DND-41 (cell line): ENCODE results near the gene OR13C5.

ENCODE experiments used
- EZH2 ChIP-seq: IDR thresholded peaks from 3 replicates; pipeline ENCODE4 v1.6.1; 2012; ENCODE audit warnings: borderline replicate concordance, low read depth, mild to moderate bottlenecking, moderate library complexity, low read length, inconsistent platforms; ENCODE audit not compliant: severe bottlenecking
- TF ChIP-seq, protein P1 (sequence below): IDR thresholded peaks from 2 replicates; pipeline ENCODE4 v1.5.1; 2012; ENCODE audit warnings: borderline replicate concordance, low read length, moderate library complexity, mild to moderate bottlenecking; ENCODE audit not compliant: poor library complexity, severe bottlenecking; ENCODE audit errors: extremely low read depth

DNA sequence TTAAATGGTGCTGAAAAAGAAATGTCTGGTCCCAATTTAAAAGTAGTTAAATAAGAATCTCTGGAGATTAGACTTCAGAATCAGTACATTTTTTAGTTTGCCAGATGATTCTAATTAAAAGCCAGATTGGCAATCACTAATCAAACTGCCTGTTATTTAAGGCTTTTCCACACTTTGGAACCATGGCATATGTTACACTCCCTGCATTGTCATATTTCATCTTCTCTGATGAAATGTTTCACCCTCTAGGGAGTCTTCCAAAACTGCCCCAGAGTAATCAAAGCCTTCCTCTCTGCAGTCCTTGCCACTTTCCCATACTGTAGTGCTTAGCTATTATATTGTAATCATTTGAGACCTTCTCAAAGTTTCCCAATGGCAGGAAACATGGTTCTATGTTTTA is 36.2 kb upstream of the OR13C5 start:
- no peak for TF ChIP-seq EZH2
- TF ChIP-seq, protein P1, sequence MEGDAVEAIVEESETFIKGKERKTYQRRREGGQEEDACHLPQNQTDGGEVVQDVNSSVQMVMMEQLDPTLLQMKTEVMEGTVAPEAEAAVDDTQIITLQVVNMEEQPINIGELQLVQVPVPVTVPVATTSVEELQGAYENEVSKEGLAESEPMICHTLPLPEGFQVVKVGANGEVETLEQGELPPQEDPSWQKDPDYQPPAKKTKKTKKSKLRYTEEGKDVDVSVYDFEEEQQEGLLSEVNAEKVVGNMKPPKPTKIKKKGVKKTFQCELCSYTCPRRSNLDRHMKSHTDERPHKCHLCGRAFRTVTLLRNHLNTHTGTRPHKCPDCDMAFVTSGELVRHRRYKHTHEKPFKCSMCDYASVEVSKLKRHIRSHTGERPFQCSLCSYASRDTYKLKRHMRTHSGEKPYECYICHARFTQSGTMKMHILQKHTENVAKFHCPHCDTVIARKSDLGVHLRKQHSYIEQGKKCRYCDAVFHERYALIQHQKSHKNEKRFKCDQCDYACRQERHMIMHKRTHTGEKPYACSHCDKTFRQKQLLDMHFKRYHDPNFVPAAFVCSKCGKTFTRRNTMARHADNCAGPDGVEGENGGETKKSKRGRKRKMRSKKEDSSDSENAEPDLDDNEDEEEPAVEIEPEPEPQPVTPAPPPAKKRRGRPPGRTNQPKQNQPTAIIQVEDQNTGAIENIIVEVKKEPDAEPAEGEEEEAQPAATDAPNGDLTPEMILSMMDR = no peak
